ENCODE results near the gene SLC9A3. TPM values are rescaled to one million over a fixed set of nuclear protein-coding genes. Genes with fewer than 3 reads are reported as not detected.
A peak's percentile ranks its signal among the peaks of the same experiment; 100 is the strongest.

The SLC9A3 gene
- total RNA-seq, 1 donor from 2014 or later = 9.9 TPM

DNA sequence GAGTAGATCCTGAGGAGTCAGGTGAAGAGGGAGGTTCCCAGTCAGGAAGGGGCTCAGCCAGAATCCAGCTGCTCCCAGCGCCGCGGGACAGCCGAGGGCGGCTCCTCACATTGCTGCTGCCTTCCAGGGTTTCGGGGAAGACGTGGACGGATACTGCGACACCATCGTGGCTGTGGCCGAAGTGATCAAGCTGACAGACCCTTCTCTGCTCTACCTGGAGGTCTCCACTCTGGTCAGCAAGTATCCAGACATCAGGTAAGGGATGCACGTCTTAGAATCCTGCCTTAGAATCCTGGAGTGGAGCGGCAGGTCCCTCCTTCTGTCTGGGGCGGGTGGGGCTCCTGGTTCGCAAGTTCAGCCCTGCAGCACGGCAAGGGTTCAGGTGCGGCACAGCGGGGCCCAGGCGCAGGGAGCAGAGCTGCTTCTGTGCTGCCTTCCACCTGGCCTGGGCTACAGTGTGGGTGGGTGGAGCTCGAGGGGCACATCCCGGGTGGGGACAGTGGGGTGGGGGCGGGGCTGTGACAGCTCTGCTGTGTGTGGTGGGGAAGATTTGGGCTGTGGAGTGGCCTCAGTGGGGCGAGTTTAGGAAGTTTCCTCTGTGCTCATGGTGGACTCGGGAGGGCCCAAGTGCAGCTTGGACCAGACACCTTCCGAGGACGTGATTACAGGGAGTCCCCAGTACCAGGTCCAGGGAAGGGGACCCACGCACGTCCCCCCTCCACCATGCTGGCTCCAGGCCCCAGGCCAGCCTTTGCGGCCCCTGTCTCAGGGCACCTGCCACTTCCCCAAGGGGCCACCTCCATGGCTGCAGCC is 58.5 kb downstream of the SLC9A3 start:
- H3K4me3 ChIP-seq = no peak overlapping the region
- peaks cover 59 to 68% of the 10 kb centered on the region in 2 donors for H3K36me3 ChIP-seq
- TF ChIP-seq, protein P1, sequence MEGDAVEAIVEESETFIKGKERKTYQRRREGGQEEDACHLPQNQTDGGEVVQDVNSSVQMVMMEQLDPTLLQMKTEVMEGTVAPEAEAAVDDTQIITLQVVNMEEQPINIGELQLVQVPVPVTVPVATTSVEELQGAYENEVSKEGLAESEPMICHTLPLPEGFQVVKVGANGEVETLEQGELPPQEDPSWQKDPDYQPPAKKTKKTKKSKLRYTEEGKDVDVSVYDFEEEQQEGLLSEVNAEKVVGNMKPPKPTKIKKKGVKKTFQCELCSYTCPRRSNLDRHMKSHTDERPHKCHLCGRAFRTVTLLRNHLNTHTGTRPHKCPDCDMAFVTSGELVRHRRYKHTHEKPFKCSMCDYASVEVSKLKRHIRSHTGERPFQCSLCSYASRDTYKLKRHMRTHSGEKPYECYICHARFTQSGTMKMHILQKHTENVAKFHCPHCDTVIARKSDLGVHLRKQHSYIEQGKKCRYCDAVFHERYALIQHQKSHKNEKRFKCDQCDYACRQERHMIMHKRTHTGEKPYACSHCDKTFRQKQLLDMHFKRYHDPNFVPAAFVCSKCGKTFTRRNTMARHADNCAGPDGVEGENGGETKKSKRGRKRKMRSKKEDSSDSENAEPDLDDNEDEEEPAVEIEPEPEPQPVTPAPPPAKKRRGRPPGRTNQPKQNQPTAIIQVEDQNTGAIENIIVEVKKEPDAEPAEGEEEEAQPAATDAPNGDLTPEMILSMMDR (IDR thresholded peaks at IDR 0.05) = no peak
- intact Hi-C loops (cut with DNase I) = no loop called here
- H3K27me3 ChIP-seq = no peaks in the 10 kb centered on the region
- H3K27ac ChIP-seq = no peak overlapping the region
- DNase-seq (ENCODE audit: low spot score in 2 of 2) = no peak
- no peaks in the 10 kb centered on the region for H3K4me1 ChIP-seq
- H3K9me3 ChIP-seq = no peaks in the 10 kb centered on the region

DNA sequence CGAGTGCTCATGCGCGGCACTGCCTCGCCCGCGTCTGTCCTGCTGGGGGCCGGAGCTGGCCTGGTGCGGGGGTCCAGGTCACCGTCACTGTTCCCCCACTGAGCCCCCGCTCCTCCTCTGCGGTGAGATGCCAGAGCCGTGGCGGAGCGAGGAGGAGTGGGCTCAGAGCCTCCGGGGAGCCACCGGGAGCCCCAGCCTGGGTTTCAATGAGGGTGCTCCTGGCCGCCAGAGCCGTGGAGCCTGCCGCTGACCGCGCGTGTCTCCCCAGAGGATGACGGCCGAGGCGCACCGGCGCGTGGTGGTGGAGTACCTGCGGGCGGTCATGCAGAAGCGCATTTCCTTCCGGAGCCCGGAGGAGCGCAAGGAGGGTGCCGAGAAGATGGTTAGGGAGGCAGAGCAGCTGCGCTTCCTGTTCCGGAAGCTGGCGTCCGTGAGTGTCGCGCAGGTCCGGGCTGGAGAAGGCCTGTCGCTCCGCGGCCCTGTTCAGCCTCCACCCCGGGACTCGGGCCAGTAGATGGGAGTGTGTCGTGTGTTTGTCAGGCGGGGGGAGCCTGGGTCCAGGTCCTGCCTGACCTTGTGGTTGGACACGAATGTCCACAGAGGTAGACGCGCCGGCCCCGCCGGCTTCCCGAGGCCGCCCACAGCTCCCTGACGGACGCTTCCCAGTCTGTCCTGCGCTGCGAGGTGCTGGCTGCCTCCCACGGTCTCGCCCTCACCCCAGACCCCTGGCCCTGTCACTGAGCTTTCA is 59.2 kb downstream of the SLC9A3 start:
- Histone ChIP-seq H3K9me3 (no peaks in the 10 kb centered on the region), H3K27ac (no peak overlapping the region), H3K4me1 (no peaks in the 10 kb centered on the region), H3K27me3 (no peaks in the 10 kb centered on the region), H3K4me3 (no peak overlapping the region), H3K36me3 (peaks cover 67 to 70% of the 10 kb centered on the region in 2 donors)
- intact Hi-C loops (cut with DNase I) = no loop called here
- DNase-seq (ENCODE audit: low spot score in 2 of 2) = peak in 1 of 2 donors; percentile 61
- TF ChIP-seq, protein P1 (IDR thresholded peaks at IDR 0.05) = no peak

DNA sequence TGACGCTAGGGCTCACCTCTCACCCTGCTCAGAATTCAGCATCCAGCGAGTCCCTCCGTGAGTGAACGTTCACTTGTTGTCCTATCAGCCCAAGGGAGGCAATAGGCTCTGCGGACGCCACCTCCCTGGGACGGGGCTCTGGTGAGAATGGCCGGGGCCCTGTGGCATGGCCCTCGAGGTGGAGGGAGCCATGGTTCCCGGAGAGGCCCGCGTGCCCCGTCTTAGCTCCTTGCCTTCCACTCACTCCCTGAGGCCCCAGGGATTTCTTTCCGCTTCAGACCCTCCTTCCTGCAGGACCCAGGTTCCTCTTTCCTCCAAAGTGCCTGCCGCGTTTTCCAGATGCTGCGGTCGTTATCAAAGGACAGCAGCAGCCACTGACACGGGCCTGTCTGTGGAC is 59.8 kb downstream of the SLC9A3 start:
- Histone ChIP-seq H3K4me3 (no peak overlapping the region), H3K9me3 (no peaks in the 10 kb centered on the region), H3K27ac (no peak overlapping the region), H3K27me3 (no peaks in the 10 kb centered on the region), H3K4me1 (no peaks in the 10 kb centered on the region), H3K36me3 (peaks cover 70 to 72% of the 10 kb centered on the region in 2 donors)
- intact Hi-C loops (cut with DNase I) = no loop called here
- peak in 1 of 2 donors; percentile 58 for DNase-seq (ENCODE audit: low spot score in 2 of 2)
- TF ChIP-seq, protein P1 (IDR thresholded peaks at IDR 0.05) = no peak

DNA sequence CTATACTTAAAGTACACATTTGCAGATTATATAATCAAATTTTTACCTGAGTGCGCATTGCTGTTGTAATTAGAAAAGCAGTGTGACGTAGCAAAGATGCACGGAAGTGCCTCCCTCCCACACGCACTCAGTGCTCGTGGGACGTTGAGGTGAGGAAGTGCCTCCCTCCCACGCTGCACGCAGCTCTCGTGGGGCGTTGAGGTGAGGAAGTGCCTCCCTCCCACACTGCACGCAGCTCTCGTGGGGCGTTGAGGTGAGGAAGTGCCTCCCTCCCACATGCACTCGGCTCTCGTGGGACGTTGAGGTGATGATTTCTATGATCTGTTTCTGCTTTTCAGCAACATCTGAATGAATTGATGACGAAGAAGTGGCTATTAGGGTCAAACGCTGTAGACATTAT is 60.3 kb downstream of the SLC9A3 start:
- Histone ChIP-seq H3K27me3 (no peaks in the 10 kb centered on the region), H3K4me3 (no peak overlapping the region), H3K4me1 (no peaks in the 10 kb centered on the region), H3K27ac (no peak overlapping the region), H3K36me3 (peaks cover 75 to 76% of the 10 kb centered on the region in 2 donors), H3K9me3 (no peaks in the 10 kb centered on the region)
- TF ChIP-seq, protein P1 (IDR thresholded peaks at IDR 0.05) = no peak
- DNase-seq (ENCODE audit: low spot score in 2 of 2) = peak; percentile 8 to 58
- intact Hi-C loops (cut with DNase I) = no loop called here

DNA sequence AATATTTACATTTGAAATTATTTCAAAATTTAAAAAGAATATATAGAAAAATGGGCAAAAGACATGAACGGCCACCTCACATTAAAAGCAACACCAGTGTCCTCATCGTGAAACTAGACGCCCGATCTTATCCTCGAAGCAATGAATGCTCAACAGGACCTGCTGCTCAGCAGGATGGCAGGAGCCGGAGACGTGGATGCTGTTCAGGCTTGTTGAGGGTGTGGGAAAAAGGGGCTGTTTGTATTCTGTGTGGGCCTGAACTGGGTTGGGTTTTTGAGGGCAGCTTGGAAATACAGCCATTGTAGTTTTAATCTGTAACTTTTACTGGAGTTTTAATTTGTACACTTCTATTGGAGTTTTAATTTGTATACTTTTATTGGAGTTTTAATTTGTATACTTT is 60.9 kb downstream of the SLC9A3 start:
- TF ChIP-seq, protein P1 (IDR thresholded peaks at IDR 0.05) = no peak
- no peaks in the 10 kb centered on the region for H3K27me3 ChIP-seq
- H3K4me3 ChIP-seq = no peak overlapping the region
- no peaks in the 10 kb centered on the region for H3K4me1 ChIP-seq
- no peaks in the 10 kb centered on the region for H3K9me3 ChIP-seq
- peak in 1 of 2 donors; percentile 4 for DNase-seq (ENCODE audit: low spot score in 2 of 2)
- peaks cover 76 to 80% of the 10 kb centered on the region in 2 donors for H3K36me3 ChIP-seq
- intact Hi-C loops (cut with DNase I) = no loop called here
- no peak overlapping the region for H3K27ac ChIP-seq
